DMS53 treated with DMSO at 0.1 percent for 48 hours (cell line): Measurements from ENCODE around the gene RBM38.
"Not testable (repeated sequence)": the region's sequence is repeated elsewhere in the genome, so short reads cannot be mapped to it uniquely, and the experiment has no call there.

Experiments
- DNase-seq: peaks from one replicate; lab custom pipeline; 2025; ENCODE audit not compliant: unreplicated experiment; lab: John Stamatoyannopoulos, UW

The RBM38 gene

DNA sequence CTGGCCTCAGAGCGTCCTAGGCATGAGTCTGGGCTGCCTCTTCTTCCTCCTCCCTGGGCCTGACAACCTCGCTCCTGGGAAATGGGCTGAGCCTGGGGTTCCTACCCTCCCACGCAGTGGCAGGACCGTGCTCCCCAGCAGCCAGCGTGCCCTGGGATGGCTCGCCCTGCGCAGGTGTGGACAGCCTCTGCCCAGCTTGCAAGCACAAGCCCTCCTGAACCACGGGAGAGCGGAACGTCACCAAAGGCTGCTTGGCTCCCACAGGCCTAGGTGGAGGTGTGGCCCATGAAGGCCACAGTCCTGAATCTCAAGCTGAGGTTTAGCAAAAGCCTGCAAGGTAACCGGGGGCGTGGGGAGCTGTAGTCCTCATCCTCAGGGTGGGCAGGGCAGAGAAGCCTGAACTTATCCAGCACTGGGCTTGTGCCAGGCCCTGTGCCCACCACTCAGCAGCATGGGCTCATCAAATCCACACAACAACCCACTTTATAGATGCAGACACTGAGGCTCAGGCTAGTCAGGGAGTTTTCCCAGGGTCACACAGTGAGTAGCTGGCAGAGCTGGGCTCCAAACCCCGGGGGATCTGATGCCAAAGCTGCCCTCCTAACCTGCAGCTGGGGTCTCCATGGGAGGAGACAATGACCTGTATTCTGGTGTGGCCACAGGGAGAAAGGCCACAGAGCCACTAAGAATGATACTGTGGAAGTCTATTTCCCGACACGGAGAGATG, 25.3 kb downstream of the RBM38 start:
- no peak for DNase-seq

DNA sequence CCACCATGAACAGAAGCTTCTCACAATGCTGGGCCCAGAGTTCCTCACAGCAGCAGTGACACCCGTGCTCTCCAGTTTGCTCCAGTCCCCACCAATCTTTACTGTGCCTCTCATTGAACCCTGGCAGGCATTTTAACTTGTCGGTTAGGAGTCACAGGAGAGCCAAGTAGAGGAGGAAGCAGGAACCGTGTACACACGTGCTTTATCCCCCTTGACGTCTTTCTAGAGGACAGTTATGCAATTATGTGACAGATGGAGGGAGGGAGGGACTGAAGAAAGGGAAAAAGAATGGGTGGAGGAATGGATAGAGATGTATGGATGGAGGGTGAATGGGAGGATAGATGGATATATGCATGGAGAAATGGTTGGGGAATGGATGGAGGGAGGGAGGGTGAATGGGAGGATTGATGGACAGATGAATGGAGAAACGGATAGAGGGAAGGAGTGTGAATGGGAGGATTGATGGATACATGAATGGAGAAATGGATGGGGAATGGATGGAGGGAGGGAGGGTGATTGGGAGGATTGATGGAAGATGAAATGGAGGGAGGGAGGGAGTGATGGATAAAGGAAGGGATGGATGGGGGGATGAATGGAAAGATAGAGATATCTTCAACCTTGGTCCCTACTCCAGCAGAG, 26.0 kb downstream of the RBM38 start:
- no peak for DNase-seq

DNA sequence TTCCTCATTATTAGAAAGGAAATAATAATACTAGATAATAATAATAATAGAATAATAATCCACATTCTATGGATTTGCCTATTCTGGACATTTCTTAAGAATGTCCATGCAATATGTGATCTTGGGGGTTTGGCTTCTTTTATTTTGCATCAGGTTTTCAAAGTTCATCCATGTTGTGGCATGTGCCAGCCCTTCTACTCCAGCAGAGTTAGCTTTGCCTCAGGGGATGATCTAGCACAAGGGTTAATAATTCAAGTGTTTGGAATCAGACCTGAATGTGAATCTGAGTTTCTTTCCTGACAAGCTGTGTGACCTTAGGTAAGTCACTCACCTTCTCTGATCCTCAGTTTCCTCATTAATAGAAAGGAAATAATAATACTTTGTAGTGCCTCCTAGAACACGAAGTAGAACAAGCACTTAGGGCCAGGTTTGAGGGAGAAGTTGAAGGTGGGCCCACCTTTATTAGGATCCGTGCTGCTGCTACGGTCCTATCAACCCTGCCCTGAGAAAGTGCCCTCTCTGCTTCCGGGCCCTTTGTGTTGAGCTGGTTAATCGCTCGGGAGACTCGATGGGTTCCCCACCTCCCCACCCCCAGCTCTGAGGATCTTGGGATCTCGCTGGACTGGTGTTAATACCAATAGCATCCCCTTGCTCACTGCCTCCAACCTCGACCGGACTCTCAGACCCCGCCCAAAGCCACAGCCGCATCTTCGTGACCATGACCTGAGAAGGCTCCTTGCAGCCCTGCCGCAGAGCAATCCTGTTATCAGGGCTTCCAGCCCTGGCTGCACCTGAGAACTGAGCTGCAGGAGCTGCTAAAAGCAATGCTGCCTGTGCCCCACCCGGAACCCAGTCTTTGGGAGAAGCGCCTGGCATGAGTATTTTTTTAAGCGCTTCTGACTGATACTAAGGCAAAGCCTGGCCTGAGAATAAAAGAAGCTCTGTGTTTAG, 26.9 kb downstream of the RBM38 start:
- no peak for DNase-seq

DNA sequence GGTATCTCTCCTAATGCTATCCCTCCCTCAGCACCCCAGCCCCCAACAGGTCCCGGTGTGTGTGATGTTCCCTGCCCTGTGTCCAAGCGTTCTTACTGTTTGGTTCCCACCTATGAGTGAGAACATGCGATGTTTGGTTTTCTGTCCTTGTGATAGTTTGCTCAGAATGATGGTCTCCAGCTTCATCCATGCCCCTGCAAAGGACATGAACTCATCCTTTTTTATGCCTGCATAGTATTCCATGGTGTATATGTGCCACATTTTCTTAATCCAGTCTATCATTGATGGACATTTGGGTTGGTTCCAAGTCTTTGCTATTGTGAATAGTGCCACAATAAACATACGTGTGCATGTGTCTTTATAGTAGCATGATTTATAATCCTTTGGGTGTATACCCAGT, 28.3 kb downstream of the RBM38 start:
- not testable (repeated sequence) for DNase-seq

DNA sequence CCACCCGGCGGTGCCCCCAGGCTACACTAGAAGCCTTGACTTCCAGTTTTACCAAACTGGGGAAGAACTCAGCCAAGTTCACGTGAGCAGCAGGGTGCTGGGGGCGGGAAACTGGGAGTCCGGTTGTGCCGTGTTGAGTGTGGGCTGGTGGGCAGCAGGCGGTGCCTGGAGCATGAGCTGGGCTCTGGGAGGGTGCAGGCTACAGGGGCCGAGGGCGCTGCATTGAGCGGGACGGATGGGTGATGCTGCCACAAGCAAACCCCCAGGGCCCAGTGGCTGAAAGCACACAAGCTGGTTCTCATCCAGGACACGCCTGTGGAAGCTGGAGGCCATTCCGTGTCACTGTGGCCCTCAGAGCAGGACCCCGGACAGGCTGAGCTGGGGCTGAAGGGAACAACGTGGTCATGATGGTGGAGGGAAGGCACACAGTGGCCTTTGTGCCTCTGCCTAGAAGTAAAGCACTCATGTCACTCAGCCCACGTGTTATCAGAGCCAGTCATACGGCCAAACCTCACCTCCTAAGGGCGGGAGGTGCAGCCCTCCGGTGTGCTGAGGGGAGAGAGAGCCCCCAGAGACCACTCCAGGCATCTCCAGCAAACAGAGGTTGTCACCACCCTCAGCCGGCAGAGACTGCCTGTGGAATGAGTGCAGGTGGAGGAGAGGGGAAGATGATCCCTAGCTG, 29.5 kb downstream of the RBM38 start:
- DNase-seq: no peak

DNA sequence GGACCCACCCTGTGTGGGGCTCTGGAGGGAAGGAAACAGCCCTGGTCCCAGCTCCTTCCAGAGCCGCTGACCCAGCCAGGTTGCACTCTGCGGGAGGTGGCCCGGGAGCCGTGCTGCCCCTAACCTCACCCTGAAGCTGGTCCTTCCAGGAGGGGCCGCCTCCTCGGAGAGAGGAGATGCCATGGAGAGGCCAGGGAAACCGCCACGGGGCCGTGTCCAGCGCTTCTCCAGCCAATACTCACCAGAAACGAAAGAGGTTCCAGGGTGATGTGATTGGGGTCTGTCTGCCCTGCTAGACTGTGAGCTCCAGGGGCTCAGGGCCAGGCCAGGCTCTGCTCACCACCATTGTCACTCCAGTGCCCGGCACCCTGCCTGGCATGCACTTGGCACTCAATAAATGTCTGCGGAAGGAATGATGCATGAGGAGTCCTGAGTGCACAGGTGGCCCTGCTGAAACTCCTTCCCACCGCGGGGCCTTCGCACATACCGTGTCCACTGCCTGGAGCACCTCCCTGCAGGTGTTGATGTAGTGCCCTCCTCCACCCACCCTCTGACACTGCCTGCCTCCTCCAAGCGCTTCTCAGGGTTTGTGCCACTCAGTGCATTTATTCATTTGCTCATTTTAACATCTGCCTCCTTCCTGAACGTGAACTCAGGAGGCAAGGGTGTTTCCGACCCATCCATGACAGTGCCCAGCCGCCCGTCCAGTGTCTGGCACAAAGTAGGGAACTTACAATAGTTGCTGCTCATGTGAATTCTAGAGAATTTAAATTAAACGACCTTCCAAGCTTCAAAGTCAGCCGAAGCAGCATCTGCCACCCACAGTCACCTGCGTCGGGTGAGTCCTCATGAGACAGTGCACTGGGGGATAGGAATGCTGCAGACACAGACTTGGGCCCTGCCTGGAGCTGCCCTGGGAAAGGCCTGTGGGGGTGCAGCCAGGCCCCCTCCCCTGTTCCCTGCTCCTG, 30.3 kb downstream of the RBM38 start:
- no peak for DNase-seq

DNA sequence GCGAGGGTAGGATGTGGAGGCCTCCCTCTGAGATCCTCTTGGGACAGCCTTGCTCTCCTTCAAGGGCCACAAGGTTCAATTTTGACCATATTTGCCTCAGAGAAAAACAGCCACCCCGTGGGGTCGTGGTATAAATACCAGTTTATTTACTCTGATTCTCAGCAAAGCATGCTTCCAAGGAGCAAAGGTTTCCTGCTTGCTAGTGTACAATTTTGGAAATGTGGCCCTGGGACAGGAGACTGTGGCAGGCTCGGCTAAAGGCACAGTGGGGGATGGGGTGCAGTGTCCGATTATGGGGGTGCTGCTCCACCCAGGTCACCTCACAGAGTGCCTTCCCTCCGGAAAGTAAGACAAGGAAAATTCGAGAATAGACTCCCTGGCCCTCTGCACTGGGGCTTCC, 31.1 kb downstream of the RBM38 start:
- DNase-seq: no peak

DNA sequence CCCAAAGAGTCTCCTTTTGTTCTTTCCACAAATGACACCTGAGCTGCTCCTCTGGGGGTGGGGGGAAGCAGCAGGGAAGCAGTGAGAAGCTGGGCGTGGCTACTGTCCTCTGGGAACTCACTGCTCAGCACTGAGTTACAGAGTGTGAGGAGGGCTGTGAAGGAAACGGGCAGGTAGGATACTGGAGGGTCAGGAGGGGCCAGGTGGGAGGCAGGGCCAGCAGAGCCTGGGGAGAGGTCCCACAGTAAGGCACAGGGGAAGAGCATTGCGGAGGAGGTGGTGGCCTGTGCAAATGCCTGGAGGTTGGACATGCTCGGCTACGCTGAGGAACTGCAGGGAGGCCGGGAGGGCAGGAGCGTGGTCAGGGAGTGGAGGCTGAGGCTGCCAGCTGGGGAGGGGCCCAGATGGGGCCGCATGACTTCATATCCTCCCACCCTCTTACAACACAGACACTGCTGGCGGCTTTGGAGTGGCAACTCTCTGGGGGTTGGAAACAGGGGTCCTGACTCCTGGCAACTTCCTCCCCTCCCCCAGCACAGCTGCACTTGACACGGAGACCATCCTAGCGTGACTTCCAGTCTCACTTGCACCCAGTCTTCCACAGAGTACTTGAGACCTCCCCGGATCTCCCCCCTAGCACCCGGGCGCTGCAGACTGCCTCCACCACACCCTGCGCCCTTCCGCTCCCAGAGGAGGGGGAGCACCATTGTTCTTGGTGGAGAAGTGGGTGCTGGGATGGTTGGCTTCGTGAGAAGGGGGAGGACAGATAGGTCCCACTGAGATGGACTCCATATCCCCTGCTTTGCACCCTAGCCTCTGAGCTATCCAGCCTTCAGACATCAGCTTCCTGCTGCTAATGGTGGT, 34.2 kb downstream of the RBM38 start:
- no peak for DNase-seq

DNA sequence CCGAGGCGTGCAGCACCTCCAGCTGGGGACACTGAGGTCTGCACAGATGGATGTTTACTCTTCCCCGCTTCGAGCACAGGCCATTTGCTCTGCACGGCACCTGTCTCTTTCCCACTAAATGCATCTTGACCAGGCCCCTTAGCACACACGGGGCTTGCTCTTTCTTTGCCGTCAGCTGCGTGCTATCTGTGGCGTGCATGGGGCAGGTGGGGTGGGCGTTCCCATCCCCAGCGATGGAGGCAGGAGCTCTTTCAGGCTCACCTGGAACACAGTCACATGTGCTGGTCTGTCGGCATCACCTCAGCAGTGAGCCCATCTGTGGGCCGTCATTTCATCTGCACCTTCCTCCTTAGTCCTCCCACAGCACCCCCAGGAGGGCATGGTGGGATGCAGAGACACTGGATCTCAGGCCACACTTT, 35.1 kb downstream of the RBM38 start:
- DNase-seq: no peak

DNA sequence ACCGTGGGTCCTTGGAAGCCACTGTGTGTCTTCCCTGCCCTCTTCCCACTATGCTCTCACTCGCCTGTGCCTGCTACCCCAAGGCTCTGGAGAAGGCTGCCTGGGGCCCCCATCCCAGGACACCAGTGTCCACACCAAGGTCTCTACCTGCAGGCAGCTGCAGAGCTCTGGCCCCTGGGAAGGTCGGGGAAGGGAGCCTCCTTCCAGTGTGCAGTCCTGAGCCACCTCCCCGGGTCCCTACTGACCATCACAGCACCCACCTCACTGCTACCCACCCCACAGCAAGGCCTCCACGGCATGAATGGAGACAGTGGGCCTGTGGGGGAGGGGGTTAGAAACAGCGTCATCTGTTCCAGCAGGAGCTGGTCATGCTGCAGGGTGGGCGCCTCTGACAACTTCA, 35.6 kb downstream of the RBM38 start:
- no peak for DNase-seq

DNA sequence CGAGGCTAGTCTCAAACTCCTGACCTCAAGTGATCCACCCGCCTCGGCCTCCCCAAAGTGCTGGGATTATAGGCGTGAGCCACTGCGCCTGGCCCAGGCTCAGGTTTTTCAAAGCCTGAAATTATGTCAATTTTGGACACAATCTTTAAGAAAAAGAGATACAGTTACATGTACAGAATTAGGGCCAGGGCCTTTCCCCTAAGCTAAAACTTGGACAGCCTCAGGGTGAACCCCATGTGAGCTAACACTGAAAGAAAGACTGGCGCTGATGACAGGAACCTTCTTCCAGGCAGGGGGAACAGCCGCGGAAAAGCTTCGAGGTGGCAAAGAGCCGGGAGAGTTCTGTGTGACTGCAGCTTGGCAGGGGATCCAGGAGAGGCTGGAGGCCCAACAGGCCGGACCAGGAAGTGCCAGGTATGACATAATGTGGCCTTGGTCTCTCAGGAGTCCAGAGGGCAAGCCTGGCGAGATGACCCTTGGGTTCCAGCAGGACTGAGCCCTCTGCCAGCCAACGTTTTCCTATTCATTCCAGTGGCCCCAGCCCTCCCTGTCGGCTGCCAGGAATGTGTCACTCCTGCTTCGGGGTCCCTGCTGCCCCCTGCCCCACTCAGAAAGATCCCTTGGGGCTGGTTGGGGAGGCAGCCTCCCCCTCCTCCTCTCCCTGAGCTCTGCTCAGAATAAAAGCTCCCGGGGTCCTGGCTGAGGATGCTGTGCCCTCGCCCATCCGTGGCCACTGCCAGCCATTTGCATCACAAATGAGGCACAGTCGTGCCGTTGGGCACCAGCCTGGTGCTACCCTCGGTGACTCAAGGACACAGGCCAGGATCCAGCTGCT, 37.3 kb downstream of the RBM38 start:
- no peak for DNase-seq

DNA sequence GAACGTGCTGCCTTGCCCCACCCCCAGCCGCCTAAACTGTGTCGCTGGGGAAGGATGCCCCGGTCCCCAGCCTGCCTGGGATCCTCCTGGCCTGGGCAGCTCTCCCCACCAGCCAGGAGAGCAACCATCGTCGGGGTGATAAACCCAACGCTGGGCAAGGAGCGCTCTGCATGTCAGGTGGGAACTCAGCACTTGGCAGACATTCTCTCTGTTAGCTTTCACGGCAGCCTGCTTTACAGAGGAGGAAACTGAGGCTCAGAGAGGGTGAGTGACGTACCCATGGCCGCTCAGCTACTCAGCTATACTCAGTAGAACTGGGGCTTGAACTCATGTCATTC, 37.9 kb downstream of the RBM38 start:
- DNase-seq: no peak

DNA sequence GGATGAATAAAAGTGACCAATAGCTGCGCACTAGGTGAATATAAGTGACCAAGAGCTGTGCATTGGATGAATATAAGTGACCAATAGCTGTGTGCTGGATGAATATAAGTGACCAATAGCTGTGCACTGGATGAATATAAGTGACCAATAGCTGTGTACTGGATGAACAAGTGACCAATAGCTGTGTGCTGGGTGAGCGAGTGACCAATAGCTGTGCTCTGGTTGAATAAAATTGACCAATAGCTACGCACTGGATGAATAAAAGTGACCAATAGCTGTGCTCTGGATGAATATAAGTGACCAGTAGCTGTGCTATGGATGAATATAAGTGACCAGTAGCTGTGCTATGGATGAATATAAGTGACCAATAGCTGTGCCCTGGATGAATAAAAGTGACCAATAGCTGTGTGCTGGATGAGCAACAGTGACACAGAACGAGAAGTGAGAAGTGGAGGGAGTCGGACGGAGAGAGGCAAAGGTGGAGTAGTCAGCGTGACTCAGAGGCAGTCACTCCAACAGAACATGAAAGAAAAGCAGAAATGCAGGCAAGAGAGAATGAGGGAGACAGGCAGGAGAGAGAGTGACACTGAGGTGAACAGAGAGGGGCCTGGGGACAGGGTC, 38.5 kb downstream of the RBM38 start:
- no peak for DNase-seq

DNA sequence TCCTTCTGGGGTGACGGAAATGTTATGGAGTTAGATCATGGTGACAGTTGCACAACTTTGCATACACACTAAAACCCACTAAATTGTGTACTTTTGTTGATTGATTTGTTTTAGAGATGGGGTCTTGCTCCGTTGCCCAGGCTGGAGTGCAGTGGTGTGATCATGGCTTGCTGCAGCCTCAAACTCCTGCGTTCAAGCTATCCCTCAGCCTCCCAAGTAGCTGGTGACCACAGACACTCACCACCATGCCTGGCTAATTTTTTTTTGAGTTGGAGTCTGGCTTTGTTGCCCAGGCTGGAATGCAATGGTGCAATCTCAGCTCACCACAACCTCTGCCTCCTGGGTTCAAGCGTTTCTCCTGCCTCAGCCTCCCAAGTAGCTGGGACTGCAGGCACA, 39.0 kb downstream of the RBM38 start:
- DNase-seq: not testable (repeated sequence)

DNA sequence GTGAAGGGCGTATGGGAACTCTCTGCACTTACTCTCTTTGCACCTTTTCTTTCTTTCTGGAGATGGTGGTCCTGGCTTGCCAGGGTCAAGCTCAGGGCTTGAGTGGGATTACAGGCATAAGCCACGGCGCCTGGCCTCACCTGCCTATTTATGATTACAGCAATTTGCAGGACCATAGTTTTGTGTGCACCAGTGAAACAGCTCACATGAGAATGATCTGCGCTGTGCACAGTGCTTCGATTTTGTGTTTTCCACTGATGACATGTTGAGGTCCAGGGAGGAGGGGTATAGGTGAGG, 40.3 kb downstream of the RBM38 start:
- DNase-seq: no peak

DNA sequence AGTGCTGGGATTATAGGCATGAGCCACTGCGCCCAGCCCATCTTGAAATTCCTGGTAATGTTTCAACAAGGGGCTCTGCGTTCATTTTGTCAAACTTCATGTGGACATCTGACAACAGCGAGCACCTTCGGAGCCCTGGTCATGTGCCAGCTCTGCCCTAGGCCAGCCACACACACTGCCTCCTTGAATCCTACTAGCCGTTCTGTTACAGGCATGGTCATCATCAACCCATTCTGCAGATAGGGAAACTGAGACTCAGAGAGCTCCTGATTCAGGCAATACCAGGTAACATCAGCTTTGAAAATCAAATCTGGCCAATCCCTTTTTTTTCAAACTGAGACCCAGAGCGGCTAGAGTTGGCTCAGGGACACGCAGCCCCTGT, 41.3 kb downstream of the RBM38 start:
- no peak for DNase-seq

DNA sequence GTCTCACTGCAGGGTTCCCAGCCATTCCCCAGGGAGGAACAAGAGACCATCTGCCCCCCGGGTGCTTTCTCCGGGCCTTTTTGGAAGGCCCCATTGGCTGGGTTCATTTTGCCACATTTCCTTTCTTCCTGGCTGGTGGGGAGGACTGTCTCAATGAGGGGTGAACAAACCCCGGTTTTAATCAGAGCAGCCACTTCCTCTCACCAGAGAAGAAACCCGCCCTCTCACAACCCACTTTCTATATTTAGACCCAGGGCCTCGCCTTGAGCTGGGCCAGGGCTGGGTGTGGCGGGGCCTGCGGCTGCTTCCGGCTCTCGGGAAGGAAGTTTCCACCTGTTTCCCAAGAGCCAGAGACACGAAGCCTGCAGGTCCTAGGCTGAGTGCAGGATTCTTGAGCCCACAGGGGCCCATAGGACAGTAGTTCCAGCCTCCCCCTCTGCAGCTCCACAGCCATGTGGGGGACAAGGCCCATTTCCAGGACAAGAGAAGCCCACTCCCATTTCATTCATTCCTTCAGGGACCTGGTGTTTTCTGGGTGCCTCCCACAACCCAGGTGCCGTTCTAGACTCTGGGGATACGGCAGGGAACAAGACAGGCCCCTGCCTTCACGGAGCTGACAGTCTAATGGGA, 41.8 kb downstream of the RBM38 start:
- DNase-seq: no peak
